Nephron (organoid): ENCODE data around the gene TXNDC5.
"Not testable (repeated sequence)": the region's sequence is repeated elsewhere in the genome, so short reads cannot be mapped to it uniquely, and the experiment has no call there.

ENCODE experiments used
- H3K27ac Mint-ChIP-seq, 3 experiments: 2 replicates each; pipeline ENCODE4 v1.8.0; 2020; ENCODE audit warnings: mixed read lengths in 3 of 3, mild to moderate bottlenecking in 2 of 3, moderate library complexity in 1 of 3
- H3K27me3 Mint-ChIP-seq: 2 replicates; pipeline ENCODE4 v1.8.0; 2021; ENCODE audit warnings: low read depth, mild to moderate bottlenecking, moderate library complexity, mixed read lengths
- H3K36me3 Mint-ChIP-seq: 2 replicates; pipeline ENCODE4 v1.8.0; 2020; ENCODE audit warnings: low read depth, mixed read lengths
- H3K4me1 Mint-ChIP-seq: 2 replicates; pipeline ENCODE4 v1.8.0; 2020; ENCODE audit warnings: mixed read lengths
- H3K4me3 Mint-ChIP-seq, 3 experiments: 2 replicates each; pipeline ENCODE4 v1.8.0; 2020; ENCODE audit warnings: mild to moderate bottlenecking in 3 of 3, mixed read lengths in 3 of 3, moderate library complexity in 2 of 3
- H3K9me3 Mint-ChIP-seq: 2 replicates; pipeline ENCODE4 v1.8.0; 2020; ENCODE audit warnings: mixed read lengths
- TF ChIP-seq, protein P1 (sequence below), 3 experiments: fragments of 200-600 bp; sonication (generic); IDR thresholded peaks; one replicate each; pipeline ENCODE4 v1.5.0; 2021; ENCODE audit warnings: antibody characterized with exemption in 3 of 3; ENCODE audit not compliant: unreplicated experiment in 3 of 3

The TXNDC5 gene

DNA sequence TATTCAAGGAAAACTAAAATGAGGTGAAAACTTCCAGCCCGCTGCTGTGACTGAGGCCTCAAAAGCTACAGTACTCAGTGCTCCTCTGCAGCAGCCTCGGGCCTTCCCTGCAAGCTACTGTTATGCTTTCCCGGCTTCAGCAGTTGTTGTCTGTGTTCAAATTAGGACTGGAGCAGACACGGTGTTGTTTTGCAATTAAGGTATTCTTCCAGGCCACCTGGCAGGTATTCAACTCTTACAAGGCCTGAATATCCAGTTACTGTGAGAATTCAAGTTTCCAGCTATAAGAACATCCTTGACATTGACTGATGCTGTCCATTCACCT lies 10.7 kb downstream of the TXNDC5 start:
- H3K4me3 Mint-ChIP-seq, result no peak overlapping the region
- H3K36me3 Mint-ChIP-seq, result peaks cover 66% of the 10 kb centered on the region
- H3K27ac Mint-ChIP-seq, result peak overlapping the region; percentile 73 to 87 (median 73)
- H3K4me1 Mint-ChIP-seq, result no peaks in the 10 kb centered on the region
- H3K9me3 Mint-ChIP-seq, result no peaks in the 10 kb centered on the region
- H3K27me3 Mint-ChIP-seq, result no peaks in the 10 kb centered on the region
- TF ChIP-seq, protein P1, sequence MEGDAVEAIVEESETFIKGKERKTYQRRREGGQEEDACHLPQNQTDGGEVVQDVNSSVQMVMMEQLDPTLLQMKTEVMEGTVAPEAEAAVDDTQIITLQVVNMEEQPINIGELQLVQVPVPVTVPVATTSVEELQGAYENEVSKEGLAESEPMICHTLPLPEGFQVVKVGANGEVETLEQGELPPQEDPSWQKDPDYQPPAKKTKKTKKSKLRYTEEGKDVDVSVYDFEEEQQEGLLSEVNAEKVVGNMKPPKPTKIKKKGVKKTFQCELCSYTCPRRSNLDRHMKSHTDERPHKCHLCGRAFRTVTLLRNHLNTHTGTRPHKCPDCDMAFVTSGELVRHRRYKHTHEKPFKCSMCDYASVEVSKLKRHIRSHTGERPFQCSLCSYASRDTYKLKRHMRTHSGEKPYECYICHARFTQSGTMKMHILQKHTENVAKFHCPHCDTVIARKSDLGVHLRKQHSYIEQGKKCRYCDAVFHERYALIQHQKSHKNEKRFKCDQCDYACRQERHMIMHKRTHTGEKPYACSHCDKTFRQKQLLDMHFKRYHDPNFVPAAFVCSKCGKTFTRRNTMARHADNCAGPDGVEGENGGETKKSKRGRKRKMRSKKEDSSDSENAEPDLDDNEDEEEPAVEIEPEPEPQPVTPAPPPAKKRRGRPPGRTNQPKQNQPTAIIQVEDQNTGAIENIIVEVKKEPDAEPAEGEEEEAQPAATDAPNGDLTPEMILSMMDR (IDR thresholded peaks at IDR 0.05; ENCODE audit: unreplicated experiment in 3 of 3), result no peak

DNA sequence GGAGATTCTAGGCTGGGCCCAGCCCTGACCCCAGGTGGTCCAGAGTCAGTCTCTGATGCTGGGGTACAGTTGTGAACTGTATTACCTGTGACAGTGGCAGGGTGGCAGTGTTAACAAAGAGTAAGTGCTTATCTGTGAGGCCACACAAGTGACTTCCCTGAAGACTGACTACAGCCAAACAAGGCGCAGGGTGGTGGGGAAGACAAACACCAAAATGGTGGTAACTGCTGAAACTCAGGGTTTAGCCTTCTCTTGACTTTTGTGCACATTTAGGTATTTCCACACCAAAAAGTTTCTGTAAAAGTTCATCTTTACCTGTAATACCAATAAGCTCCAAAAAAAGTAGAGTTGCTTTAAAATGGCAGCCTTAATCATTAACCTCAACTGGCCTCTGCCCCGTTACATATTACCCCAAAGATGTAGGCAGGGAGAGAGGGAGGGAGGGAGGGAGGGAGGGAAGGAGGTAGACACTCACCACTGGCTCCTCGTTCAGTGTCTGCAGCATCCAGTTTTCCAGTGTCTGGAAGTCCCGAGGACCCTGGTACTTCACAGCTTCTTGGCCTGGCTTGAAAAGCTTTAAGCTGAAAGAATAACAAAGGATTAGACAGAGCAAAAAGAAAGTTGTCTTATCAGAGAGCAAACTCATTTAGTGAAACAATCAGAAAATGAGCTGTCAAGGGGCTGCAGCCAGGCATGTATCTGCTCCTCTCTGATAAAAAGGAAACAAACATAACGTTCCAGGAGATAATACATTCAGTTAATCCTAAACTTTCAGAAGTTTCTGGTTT lies 11.3 kb downstream of the TXNDC5 start:
- Mint-ChIP-seq H3K4me3 (no peak overlapping the region), H3K27me3 (no peaks in the 10 kb centered on the region), H3K9me3 (no peaks in the 10 kb centered on the region), H3K36me3 (peaks cover 66% of the 10 kb centered on the region), H3K4me1 (no peaks in the 10 kb centered on the region), H3K27ac (peak overlapping the region; percentile 73 to 87 (median 73))
- TF ChIP-seq, protein P1 (IDR thresholded peaks at IDR 0.05; ENCODE audit: unreplicated experiment in 3 of 3), result peak in 2 of 3 experiments; percentile 12 to 16

DNA sequence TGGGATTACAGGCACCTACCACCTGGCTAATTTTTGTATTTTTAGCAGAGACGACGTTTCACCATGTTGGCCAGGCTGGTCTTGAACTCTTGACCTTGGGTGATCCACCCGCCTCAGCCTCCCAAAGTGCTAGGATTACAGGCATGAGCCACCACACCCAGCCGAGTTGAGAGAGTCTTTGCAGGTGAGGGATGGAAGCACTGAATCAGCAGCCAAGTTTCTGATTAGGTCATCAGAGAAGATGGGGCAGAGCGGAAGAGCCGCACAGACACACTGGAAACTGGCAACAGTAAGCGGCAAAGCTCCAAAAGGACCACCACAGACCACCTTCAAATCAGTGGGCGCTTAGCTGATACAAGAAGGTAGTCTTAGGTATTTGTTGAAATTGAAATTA lies 12.4 kb downstream of the TXNDC5 start:
- H3K4me3 Mint-ChIP-seq, H3K27me3 Mint-ChIP-seq, H3K9me3 Mint-ChIP-seq, H3K4me1 Mint-ChIP-seq: not testable (repeated sequence)
- Mint-ChIP-seq H3K27ac (peak overlapping the region in 2 of 3 experiments; percentile 73 to 87), H3K36me3 (peaks cover 73% of the 10 kb centered on the region)

DNA sequence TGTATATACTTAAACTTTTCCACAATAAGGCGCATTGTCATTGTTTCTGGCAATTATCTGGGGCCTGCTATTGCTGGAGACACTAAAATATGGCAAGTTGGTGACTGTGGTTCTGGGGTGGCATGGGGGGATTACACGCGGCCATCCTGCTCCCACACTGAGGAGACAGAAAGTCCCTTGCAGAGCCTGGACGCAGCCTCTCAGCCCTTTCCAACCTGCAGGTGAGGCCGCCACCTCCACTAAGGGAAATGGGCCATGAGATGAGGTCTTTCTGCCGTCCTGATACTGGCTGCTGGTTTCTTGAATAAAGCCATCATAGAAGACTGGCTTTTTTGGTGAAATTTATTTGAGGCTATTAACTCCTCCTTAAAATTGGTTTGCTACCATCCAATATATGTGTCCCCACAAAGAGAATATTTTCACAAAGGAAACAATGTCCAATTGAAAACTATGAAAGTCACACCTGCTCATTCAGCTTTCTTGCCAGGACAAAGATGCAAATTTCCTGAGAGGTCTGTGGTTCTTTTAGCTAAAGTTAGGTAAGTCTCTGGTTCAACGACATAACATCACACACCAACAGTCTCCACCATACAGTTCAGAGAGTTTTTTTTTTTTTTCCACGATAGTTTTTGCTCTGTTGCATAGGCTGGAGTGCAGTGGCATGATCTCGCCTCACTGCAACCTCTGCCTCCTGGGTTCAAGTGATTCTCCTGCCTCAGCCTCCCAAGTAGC lies 13.0 kb downstream of the TXNDC5 start:
- peaks cover 73% of the 10 kb centered on the region for H3K36me3 Mint-ChIP-seq
- H3K4me3 Mint-ChIP-seq, result no peak overlapping the region
- H3K4me1 Mint-ChIP-seq, result no peaks in the 10 kb centered on the region
- H3K27me3 Mint-ChIP-seq, result no peaks in the 10 kb centered on the region
- TF ChIP-seq, protein P1 (IDR thresholded peaks at IDR 0.05; ENCODE audit: unreplicated experiment in 3 of 3), result no peak
- H3K9me3 Mint-ChIP-seq, result no peaks in the 10 kb centered on the region
- H3K27ac Mint-ChIP-seq, result peak overlapping the region in 1 of 3 experiments; percentile 87

DNA sequence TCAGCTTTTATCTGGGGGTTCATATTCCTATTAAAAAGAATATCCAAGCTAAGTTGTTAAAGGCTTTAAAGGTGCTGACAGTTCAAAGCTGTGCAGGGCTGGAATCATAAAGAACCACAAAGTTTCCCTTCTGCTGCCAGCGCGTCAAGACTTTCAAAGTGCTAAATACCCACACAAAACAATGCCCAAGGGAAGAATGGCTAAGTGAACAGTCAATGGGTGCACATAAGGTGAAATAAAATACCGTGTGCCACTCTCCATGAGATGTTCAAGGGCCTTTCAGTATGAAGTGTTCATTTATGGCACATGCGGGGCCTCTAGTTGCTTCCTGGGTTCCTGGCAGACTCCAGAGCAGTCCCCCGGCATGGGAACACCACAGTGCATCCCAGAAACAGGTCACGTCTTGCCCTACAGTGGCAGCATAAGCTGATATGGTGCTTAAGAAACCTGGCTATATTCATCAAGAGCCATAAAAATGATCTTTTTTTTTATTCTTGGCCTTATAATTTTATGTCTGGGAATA lies 14.1 kb downstream of the TXNDC5 start:
- no peak overlapping the region for H3K27ac Mint-ChIP-seq
- H3K4me1 Mint-ChIP-seq, result no peaks in the 10 kb centered on the region
- H3K27me3 Mint-ChIP-seq, result no peaks in the 10 kb centered on the region
- peaks cover 75% of the 10 kb centered on the region for H3K36me3 Mint-ChIP-seq
- TF ChIP-seq, protein P1 (IDR thresholded peaks at IDR 0.05; ENCODE audit: unreplicated experiment in 3 of 3), result no peak
- H3K9me3 Mint-ChIP-seq, result no peaks in the 10 kb centered on the region
- H3K4me3 Mint-ChIP-seq, result no peak overlapping the region

DNA sequence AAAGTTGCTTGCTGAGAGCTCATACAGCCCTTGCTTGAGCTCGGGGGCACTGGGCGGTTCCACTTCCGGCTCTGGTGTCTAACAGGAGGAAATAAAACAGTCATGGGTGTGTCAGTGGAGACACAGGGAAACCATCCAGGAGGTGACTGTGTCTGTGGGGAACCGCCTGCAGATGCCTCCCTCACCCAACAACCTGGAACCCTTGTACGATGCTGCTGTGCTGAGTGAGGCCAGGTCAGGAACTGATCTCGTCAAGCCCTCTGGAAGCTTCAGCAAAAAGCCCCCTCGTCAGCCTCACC lies 15.5 kb downstream of the TXNDC5 start:
- Mint-ChIP-seq H3K36me3 (peaks cover 78% of the 10 kb centered on the region), H3K9me3 (no peaks in the 10 kb centered on the region), H3K27ac (no peak overlapping the region), H3K4me1 (no peaks in the 10 kb centered on the region), H3K4me3 (no peak overlapping the region), H3K27me3 (no peaks in the 10 kb centered on the region)
- TF ChIP-seq, protein P1 (IDR thresholded peaks at IDR 0.05; ENCODE audit: unreplicated experiment in 3 of 3), result no peak
